NCI-H1694 (cell line): ENCODE results near the gene TXNIP.
A peak's percentile ranks its signal among the peaks of the same experiment; 100 is the strongest.
"Not testable (repeated sequence)": the region's sequence is repeated elsewhere in the genome, so short reads cannot be mapped to it uniquely, and the experiment has no call there.

ENCODE experiments used
- DNase-seq: peaks from one replicate; lab custom pipeline; 2025; lab: John Stamatoyannopoulos, UW

The TXNIP gene, protein sequence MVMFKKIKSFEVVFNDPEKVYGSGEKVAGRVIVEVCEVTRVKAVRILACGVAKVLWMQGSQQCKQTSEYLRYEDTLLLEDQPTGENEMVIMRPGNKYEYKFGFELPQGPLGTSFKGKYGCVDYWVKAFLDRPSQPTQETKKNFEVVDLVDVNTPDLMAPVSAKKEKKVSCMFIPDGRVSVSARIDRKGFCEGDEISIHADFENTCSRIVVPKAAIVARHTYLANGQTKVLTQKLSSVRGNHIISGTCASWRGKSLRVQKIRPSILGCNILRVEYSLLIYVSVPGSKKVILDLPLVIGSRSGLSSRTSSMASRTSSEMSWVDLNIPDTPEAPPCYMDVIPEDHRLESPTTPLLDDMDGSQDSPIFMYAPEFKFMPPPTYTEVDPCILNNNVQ

DNA sequence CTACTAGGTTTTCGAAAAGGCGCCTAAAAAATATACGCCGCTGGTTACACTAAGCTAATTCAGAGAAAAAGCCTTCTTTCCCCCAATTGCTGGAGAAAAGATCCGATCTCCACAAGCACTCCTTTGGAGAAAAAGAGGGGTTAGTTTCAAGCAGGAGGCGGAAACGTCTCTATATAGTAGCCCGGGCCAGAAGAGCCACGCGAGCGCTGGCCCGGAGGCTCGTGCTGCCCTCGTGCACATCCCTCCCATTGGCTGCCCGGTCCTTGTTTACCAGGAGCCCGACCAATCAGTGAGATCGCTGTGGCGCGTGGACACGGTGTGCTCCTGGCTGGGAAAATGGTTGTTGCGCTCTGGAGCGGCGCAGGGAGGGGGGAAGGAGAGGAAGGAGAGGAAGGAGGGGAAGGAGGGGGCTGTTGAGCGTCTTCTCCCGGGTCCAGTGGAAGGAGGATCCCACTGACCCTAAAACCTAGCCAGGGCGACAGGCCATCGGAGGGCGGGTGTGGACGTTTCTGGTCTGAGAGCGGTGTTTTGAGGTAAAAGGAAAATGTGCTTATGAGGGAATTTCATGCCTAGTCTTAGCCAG lies at the start of gene TXNIP:
Gene TXNIP (minus strand): TSS at position 147 of the 583 bp plus-strand sequence. CDS start 313 bp downstream, outside the sequence.
- peak; percentile 95 for DNase-seq

DNA sequence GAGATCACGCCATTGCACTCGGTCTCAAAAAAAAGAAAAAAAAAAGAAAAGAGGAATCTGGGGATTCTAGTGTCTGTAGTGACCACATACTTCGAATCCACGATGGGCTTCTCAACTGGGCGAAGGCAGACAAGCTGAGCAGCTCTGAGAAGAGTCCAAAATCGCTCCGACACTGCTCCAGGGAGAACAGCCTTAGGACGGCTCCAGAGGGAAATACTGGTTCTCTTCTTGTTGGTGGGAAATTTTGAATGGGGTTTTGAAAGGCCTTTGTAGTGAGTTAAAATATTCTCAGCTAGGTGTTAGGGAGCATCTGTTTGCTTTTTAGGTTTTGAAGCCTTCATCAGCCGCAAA lies 43.4 kb upstream of the TXNIP start:
- DNase-seq, result no peak

DNA sequence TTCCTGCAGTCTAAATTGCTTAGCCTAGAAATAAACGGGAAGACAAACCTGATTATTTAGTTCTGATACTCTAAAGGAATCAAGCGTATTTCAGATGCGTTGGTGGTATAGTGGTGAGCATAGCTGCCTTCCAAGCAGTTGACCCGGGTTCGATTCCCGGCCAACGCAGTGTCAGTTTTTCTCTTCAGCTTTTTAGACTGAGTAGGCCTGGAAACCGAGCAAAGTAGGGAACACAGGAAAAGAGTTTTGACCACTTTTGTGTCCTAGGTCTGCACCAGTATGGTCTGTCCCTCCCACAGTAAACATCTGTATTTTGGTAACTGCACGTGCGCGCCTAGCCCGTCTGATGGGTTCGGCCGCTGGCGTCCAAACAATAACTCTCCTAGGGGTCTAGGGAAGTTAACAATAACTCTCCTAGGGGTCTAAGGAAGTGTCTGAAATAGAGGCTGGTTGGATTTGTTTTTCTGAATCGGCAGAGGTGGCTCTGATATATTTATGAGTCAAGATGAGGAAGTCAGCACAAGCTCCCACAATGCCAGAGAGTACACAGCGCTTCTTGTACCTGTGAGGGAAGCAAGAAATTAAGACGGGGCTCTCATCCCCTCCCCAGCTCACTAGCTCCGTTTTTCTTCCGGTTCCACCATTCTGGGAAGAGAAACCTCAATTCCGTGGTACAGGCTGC lies 40.7 kb upstream of the TXNIP start:
- peak; percentile 96 for DNase-seq

DNA sequence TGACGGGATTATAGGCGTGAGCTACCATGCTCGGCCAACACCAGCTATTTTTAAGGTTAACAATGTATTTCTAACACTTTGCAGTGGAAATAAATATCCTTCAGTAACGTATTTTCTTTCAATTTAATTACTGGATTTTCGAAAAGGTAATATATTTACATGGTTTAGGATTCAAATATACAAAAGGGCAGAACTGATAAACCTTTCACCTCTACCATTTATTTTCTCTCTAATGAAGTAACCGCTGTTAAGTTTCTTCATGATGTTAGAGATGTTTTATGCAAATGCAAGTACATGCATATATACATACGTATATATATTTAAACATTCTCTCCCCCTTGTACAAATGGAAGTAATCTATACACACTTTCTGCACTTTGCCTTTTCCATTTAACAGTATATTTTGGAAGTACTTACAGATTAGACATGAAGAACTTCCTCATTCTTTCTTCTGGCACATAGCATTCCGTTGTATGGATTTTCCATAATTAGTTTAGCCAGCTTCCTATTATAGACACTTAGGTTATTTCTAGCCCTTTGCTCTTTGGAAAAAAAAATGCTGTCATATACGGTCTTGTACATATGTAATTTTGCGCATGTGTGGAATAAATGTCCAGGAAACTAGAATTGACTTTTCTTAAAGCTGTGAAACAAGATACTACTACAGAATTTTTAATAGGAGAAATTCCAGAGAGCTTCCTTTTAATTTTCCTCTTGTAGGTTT lies 40.0 kb upstream of the TXNIP start:
- no peak for DNase-seq

DNA sequence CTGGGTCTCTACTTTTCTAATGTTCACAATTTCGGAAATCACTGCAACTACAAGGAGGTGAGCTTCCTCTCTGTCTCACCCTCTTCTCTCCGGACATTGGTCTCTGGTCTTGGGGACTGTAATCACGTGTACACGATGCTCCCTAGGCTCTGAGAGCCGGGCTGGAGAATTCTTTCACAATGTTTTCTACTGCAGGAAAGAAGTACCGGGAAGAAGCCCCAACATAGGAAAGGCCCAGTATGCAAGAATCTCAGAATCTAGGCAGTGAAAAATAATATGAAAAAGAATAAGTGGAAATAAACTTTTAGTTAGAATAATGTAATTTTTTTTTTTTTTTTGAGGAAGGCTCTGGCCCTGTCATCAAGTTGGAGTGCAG lies 38.7 kb upstream of the TXNIP start:
- no peak for DNase-seq

DNA sequence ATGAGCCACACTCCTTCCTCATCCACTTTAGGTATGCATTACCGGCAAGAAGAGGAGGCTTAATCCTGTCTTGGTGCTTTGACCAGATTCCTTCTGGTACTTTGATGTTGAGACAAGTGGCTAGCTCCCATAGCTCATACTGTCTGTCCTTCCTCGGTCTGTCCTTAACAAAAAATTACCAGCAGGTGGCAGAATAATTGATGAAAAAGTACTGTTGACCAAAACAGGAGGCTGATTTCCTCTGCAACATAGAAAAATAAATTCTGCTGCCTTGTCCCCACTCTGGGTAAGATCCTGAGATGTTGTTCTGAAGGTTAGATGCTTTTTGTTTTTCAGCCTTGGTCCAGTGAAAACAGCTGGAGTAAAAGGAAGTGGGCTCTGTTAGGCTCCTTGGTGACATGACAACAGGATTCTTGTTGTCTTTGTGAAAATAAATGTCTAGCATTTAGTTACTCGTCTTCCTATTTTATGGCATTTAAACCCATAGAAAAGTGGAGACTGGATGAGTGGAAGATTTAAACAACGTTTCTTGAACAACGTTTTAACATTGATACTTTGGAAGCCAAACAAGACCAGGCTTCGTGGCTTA lies 36.3 kb upstream of the TXNIP start:
- DNase-seq, result peak; percentile 17

DNA sequence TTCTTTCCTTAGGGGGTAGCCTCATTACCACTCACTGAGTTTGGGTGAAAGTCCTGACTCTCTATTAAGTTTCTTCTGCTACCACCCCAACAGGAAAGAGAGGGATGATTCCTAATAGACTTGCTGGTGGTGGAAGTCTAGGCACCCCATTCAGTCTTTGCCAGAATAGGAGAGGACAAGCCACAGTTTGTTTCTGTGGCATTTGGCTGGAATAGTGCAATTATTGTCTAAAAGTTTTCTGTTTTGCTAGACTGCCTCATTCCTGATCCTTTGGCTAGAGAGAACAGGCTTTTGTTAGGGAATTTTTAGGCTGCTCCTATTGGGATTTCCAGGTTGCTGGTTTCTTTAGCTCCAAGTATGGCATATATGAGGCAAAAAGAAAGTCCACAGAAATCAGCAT lies 35.1 kb upstream of the TXNIP start:
- DNase-seq, result no peak

DNA sequence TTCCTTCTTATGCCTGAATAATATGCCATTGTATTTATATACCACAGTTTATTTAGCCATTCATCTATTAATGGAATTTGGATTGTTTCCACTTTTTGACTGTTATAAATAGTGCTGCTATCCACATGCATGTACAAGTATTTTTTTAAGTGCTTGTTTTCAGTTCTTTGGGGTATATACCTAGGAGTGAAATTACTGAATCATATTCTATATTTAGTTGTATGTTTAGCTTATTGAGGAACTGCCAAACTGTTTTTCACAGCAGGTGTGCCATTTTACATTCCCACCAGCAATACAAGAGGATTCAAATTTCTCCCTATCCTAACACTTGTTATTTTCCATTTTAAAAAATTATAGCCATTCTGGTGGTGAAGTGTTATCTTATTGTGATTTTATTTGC lies 32.7 kb upstream of the TXNIP start:
- no peak for DNase-seq

DNA sequence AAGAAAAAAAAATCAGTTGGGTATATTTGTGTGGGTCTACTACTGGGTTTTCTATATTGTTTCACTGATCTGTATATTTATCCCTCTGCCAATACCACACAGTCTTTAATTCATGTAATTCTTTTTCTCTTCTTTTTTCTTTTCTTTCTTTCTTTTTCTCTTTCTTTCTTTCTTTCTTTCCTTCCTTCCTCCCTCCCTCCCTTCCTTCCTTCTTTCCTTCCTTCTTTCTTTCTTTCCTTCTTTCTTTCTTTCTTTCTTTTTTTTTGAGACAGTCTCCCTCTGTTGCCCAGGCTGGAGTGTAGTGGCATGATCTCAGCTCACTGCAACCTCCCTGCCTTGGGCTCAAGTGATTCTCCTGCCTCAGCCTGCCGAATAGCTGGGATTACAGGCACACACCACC lies 30.3 kb upstream of the TXNIP start:
- not testable (repeated sequence) for DNase-seq

DNA sequence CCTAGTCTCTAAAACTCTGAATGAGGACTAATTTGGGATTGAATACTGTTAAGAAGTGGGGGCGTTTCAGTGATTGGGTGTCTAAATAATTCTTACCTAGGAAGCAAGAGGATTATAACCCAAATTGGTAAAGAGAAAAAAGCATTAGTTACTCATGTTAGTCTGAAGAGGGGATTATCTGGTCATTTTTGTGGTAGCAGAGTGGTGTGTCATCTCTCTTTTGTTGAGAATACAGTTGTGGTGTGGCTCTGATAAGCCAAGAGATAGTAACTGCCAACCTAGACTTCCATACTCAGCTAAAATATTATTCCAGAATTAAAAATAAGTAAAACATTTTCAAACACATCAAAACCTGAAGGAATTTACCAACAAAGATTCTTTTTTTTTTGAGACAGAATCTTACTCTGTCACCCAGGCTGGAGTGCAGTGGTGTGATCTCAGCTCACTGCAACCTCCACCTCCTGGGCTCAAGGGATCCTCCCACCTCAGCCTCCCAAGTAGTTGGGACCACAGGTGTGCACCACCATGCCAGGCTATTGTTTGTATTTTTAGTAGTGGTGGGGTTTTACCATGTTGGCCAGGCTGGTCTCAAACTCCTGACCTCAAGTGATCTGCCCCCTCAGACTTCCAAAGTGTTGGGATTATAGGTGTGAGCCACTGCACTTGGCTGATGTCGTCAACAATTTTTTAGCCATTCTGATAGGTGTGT lies 29.6 kb upstream of the TXNIP start:
- not testable (repeated sequence) for DNase-seq

DNA sequence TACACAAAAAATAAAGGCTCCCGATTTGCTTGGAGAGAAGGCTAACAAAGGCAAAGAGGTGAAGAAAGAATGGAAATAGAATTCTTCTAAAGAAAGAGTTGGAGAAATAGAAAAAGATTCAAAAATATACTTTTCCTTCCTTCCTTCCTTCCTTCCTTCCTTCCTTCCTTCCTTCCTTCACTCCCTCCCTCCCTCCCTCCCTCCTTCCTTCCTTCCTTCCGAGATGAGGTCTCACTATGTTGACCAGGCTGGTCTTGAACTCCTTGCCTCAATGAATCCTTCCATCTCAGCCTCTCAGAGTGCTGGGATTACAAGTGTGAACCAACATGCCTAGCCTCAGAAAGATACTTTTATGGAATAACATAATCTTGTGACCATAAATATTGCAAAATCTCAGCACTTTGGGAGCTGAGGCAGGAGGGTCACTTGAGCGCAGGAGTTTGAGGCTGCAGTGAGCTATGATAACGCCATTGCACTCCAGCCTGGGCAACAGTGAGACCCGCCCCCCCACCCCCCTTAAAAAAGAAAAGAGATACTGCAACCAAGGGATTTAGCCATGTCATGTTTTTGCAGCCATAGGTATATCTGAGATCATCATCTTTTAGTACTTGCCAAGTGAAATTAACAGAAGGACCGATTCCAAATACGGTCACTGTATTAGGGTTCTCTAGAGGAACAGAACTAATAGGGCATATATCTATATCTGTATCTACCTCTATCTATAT lies 26.2 kb upstream of the TXNIP start:
- no peak for DNase-seq

DNA sequence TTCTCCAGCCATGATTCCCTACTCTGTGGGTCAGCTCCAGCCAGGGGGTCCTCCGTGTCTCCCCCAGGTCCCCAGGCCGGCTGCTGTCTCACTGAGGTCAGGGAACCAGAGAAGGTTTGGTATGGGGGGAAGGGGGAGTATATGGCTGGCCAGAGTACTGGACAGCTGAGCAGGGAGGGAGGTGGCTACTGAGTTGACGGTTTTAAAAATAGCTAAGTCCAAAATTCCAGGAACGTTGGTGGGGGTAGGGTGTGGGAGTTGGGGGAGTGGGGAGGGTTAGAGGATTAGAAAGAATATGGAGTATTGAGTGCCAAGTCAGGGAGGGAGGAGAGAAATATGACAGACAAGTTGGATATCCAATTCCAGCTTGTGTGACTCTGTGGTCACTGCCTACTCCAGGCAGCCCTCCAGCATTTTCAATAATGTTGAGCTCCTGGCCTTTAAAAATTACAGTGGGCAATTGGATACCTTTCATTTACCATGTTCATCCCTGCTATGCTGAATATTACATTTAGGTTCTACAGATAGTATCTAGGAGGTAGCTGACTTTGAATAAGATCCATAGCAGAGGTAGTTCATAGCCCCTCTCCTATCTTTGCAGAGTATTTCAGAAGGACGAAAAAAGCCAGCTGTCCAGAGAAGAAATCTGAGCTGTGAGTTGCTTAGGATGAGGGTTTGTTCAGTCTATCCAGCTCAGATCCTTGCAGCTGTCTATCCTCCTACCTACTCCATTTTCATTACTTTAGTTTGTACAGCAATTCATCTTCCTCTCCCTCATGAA lies 25.4 kb upstream of the TXNIP start, which contains the start of gene HJV:
Gene HJV (minus strand): TSS at position 114 of the 781 bp plus-strand sequence. CDS start 1,504 bp downstream, outside the sequence.
- no peak for DNase-seq

DNA sequence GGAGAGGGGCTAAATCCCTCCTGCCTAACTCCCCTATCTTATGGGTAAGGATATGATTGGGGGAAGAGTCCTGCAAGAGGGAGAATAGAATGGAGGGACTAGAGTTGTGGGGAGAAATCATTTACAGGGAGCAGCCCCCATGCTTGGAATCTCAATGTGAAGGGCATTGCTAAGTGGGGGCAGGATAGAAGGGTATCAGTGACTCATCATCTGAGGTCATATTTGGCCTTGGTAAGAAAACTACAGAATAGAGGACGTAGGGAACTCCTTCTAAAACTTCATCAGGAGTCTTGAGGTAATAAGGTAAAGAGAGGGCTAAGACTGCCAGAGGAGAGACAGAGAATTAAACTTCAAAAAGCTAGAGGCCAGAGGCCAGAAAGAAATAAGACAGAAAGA lies 24.7 kb upstream of the TXNIP start:
- no peak for DNase-seq

DNA sequence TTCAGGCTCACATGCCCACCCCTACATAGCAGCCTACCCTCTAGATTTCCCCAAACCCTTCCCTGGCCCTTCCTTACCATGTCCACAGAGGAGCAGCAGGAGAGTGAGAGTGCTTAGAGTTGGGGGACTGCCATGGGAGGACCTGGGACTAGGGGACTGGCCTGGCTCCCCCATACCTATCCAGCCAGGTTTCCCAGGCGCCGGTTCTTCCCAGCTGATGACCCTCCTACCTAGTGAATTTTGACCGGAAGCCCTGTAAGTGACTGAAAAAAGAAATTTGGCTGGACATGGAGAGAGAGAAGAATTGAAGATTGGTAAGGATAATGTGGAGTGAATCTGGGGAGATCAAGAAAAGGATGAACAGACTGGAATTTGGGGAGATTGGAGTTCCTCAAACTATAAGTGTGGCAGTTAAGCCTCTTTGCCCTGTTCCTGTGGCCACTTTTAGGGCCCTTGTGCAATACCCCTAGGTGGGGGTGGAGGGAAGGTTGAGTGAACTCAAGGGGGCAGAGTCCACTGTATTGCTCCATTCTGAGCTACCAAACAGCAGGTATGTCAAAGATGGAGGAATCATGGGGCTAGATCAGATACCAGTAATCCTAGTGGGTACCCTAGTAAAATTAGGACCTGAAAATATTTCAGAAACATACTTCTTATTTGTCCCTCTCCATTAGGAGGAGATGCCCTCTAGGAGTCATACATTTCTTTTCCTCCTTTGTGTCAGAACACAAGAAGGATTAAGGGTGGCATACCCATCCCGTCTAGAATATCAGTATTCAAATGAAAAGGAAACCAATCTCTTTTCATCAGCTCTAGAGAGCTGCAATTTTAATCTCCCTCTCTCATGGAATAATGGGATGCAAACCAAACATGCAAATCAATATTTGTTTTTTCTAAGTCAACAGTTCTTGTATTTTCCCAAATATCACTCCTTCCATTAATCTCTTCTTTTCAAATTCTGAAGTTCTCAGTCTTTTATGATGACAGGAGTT lies 24.0 kb upstream of the TXNIP start:
- no peak for DNase-seq

DNA sequence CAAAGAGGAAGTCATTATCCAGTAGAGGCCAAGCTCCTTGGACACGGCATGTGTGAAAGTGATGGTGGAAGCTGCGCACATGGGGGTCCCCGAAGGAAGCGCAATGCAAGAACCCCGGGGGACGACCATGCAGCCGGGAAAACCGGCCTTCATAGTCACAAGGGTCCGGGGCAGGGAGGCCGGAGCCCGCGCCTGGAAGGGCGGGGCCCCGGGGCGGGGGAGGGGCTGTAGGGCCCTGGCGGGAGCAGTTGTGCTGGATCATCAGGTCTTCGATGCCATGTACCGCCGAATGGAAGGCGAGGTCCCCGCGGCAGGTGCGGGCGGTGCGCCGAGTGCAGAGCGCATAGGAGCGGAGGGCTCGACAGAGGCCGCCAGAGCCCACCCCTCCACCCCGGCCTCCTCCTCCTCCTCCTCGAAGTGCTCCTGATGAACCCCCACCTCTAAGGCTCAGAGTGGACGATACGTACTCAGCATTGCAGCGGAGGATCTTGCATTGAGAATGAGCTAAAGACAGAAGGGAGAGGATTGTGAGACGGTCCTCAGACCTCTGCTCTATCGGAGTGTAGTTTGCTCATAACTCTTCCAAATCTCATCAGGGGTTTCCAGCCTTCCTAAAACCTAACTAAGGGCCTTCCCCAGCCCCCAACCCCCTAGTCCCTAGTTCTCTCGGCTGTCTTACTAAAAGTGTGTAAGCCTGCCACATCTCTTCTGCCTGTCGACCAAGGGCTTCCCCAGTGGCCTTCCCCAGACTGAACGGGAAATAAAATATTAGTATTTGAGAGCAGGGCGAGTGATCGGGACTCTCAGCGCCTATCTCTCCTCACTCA lies 23.1 kb upstream of the TXNIP start:
- DNase-seq, result no peak

DNA sequence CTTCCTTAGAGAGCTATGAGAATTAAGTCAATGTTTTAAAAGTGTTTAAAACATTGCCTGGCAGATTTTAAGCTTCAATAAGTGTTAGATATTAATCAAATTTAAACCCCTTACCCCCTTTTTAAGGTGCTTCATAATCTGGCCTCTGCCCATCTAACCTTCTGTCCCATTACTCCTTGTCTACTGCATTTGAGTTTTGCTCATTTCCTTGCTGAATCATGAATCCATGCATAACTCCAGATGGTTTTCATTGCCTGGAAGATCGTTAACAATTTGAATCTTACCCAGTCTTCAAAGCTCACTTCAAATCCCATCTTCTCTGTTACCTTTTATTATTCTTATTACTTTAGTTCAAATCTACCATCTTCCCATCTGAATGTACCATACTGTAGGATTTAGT lies 20.5 kb upstream of the TXNIP start:
- DNase-seq, result no peak

DNA sequence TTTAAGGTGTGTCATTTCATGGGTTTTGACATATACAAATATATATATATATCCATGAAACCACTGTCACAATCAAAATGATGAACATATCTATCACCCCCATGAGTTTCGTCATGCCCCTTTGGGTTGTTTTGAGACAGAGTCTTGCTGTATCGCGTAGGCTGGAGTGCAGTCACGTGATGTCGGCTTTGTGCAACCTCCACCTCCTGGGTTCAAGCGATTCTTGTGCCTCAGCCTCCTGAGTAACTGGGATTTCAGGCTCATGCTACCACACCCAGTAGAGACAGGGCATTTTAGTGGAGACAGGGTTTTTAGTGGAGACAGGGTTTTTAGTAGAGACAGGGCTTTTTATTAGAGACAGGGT lies 17.2 kb upstream of the TXNIP start:
- DNase-seq, result no peak
